DMS153 (cell line): ENCODE results near the gene CFAP299.
"Not testable (repeated sequence)": the region's sequence is repeated elsewhere in the genome, so short reads cannot be mapped to it uniquely, and the experiment has no call there.

Experiments
- DNase-seq: peaks from one replicate; lab custom pipeline; 2025; lab: John Stamatoyannopoulos, UW

The CFAP299 gene

GRCh38 chr4:80335554-80336358, at the start of gene CFAP299:
Gene CFAP299, plus strand, starts transcription at chr4:80335730.
- DNase-seq = peak; percentile 76

DNA sequence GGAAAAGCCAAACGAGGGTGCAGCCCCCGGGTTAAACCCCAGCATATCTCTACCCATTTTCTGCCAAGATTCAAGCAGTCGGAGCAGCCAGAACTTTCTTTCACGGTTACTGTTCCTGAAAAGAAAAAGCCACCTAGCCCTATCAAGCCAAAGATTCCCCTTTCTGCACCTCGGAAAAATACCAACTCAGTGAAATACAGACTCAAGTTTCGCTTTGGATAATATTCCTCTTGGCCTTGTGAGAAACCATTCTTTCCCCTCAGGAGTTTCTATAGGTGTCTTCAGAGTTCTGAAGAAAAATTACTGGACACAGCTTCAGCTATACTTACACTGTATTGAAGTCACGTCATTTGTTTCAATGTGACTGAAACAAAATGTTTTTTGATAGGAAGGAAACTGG, 49.1 kb upstream of the CFAP299 start:
- no peak for DNase-seq

GRCh38 chr4:80290665-80291064, 44.9 kb upstream of the CFAP299 start:
- not testable (repeated sequence) for DNase-seq

DNA sequence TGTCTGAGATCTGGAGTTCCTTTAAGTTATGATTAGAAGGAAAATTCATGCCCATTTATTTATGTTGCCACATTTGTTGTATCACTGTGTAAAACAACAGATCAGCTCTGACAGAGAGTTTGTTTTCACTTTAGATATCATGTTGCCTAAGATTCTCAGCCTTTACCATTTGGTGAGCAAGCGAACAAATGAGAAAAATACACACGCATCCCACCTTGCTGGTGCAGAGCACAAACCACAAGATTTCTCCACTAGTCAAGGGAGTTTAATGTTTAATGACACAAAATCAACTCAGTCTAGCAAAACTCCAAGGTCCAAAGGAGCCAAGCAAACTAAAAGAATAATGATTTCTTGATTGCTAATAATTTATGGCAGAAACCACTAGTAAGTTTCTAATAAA, 41.3 kb upstream of the CFAP299 start:
- no peak for DNase-seq

- DNase-seq = no peak
Observed at GRCh38 chr4:80295336-80295735, 40.2 kb upstream of the CFAP299 start.

- no peak for DNase-seq
Observed at GRCh38 chr4:80295826-80296225, 39.7 kb upstream of the CFAP299 start.

- no peak for DNase-seq
Observed at GRCh38 chr4:80301884-80302283, 33.6 kb upstream of the CFAP299 start.

DNA sequence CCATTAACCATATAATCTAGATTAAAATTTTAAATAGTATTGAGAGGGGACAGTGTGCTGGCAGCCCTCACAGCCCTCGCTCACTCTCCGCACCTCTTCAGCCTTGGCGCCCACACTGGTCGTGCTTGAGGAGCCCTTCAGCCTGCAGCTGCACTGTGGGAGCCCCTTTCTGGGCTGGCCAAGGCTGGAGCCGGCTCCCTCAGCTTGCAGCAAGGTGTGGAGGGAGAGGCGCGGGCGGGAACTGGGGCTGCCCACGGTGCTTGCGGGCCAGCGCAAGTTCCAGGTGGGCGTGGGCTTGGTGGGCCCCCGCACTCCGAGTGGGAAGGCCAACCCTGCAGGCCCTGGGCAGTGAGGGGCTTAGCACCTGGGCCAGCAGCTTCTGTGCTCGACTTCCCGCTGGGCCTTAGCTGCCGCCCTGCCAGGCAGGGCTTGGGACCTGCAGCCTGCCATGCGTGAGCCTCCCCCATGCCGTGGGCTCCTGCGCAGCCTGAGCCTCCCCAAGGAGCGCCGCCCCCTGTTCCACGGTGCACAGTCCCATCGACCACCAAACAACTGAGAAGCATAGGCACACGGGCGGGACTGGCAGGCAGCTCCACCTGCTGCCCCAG, 32.8 kb upstream of the CFAP299 start:
- no peak for DNase-seq

DNA sequence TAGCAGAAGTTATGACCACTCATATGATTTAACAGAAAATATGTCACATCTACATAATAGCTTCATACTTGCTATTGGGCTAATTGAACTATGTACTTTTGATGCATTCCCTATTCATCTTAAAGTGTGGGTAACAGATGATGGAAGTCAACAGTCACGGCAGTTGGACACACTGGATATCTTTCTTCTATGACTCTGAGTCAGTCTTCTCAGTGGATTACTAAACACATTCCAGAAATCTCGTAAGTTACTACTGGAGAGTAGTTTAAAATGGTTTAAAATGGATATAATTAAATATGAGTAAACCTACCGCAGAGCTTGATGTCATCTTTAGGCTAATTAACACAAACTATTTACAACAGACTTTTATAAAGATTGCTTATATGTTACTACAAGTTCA, 30.1 kb upstream of the CFAP299 start:
- no peak for DNase-seq

GRCh38 chr4:80306260-80306659, 29.3 kb upstream of the CFAP299 start:
- no peak for DNase-seq

DNA sequence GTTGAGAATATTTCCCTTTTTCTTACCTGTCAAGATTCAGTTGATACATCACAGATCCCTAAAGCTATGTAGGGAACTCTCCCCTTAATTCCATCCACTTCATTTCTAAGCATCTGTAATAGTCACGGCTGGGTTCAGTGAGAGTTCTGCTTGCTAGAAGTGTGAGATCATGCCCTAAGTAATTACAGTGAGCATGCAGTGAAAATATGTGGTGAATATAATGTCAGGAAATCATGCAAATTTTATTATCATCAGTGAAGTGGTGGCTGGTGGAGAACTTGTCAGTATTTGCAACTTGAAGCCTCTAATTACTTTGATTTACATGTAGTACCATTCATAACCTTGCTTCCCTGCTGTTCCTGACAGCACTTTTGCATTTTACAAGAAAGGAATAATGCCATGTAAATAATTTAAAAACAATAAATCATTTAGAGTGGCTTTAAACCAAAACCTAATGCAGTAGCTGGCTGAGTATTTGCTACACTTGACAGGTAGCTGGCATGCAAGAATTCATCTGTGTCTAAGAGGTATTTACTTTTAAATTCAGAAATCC, 28.3 kb upstream of the CFAP299 start:
- DNase-seq = peak; percentile 87

GRCh38 chr4:80307774-80308465, 27.6 kb upstream of the CFAP299 start:
- DNase-seq = no peak

GRCh38 chr4:80308466-80308822, 27.1 kb upstream of the CFAP299 start:
- no peak for DNase-seq

- DNase-seq = no peak
Observed at GRCh38 chr4:80309294-80310004, 26.1 kb upstream of the CFAP299 start.

DNA sequence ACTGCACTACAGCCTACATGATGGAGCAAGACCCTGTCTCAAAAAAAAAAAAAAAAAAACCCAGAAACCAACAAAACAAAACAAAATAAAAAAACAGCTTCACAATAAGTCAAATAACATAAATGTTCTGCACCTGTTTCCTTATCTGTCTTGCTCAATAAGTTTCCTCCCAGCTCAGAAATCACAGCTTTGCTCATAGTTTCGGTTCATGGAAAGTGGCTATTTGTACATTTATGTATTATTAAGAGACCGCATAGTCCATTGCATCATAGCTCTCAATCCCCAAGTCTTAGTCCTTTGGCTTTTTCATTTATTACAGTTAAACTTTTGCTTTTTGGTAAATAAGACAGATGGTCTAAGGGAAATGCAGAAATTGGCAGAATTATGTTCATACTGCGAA, 24.4 kb upstream of the CFAP299 start:
- DNase-seq = no peak

DNA sequence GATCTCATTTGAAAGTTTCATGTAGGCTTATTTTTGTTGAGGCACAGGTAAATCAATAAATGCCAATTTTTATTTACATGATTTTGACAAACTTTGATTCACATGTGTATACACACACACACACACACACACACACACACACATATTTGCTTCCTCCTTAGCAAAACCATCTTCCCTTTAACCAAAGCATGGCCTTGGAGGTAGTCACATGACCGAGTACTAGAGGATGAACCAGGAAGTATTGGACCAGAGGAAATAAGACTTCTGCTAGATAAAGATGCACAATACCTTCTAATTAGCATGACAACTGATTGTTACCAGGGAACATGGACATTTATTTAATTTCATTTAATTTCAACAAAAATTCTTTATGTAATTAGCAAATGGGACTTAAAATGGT, 23.4 kb upstream of the CFAP299 start:
- DNase-seq = no peak

DNA sequence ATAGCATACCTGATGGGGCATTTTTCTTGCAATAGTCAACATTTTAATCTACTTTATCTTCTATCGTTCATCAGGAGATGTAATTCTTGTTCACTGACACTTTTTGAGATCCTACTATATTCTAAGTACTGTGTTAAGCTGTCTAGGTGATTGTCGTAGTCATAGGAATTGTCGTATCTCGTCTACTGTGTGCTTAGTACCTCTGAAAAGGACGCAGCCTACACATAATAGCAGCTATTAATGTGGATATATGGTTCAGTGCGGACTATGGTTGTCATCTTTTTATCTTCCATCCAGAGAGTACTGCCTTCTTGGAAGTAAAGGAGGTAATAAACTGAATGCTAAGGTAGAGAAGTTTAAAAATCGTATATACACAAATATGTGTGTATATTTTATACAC, 21.9 kb upstream of the CFAP299 start:
- DNase-seq = no peak

GRCh38 chr4:80315848-80316247, 19.7 kb upstream of the CFAP299 start:
- DNase-seq = not testable (repeated sequence)

- no peak for DNase-seq
Observed at GRCh38 chr4:80321341-80321740, 14.2 kb upstream of the CFAP299 start.

DNA sequence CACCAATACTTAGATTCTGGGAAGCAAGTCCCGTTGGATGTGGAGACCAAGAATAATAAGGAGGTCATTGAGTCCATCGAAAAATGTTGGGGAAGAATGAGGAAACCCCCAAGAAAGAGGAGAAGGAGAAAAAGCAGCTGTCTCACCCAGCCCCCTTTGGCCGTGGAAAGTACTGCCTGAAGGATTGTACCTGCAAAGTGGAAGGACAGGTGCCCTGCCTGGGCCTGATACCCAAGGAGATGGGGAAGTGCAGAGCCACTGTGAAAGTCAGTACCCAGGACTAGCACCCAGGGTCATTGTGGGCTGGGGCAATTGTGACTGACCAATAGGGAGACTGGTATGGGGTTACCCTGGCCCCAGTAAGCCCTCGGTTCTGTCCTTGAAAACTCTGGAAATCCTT, 13.8 kb upstream of the CFAP299 start:
- DNase-seq = no peak

- DNase-seq = no peak
Observed at GRCh38 chr4:80322716-80323115, 12.8 kb upstream of the CFAP299 start.

- no peak for DNase-seq
Observed at GRCh38 chr4:80324171-80324570, 11.4 kb upstream of the CFAP299 start.
